HG03460 (cell line): ENCODE measurements around the gene STBD1.
"Not testable (repeated sequence)": the region's sequence is repeated elsewhere in the genome, so short reads cannot be mapped to it uniquely, and the experiment has no call there.

ENCODE experiments used
- ATAC-seq: cut with Tn5 transposase; IDR thresholded peaks from one replicate; pipeline ENCODE4 v1.9.1; 2021; ENCODE audit not compliant: unreplicated experiment

The STBD1 gene

GRCh38 chr4:76315267-76315918 lies 8.9 kb downstream of the STBD1 start:
- ATAC-seq = no peak

GRCh38 chr4:76316131-76316530 lies 9.6 kb downstream of the STBD1 start:
- ATAC-seq = no peak

GRCh38 chr4:76322236-76322635 lies 15.7 kb downstream of the STBD1 start:
- no peak for ATAC-seq

- ATAC-seq = no peak
Observed at GRCh38 chr4:76325072-76325471, 18.5 kb downstream of the STBD1 start.

- no peak for ATAC-seq
Observed at GRCh38 chr4:76326515-76326914, 20.0 kb downstream of the STBD1 start.

- ATAC-seq = no peak
Observed at GRCh38 chr4:76334885-76335284, 28.4 kb downstream of the STBD1 start.

GRCh38 chr4:76339364-76339763 lies 32.8 kb downstream of the STBD1 start:
- ATAC-seq = no peak

- ATAC-seq = no peak
Observed at GRCh38 chr4:76341063-76341462, 34.5 kb downstream of the STBD1 start.

GRCh38 chr4:76342191-76342590 lies 35.7 kb downstream of the STBD1 start:
- no peak for ATAC-seq

GRCh38 chr4:76342803-76343202 lies 36.3 kb downstream of the STBD1 start:
- no peak for ATAC-seq

- ATAC-seq = no peak
Observed at GRCh38 chr4:76354517-76355473, 48.3 kb downstream of the STBD1 start.

- ATAC-seq = no peak
Observed at GRCh38 chr4:76357981-76358380, 51.4 kb downstream of the STBD1 start.

GRCh38 chr4:76359881-76360466 lies 53.4 kb downstream of the STBD1 start:
- not testable (repeated sequence) for ATAC-seq
